Measurements from ENCODE around the gene GADD45G.
A peak's percentile ranks its signal among the peaks of the same experiment; 100 is the strongest.

The GADD45G gene

GRCh38 chr9:89598363-89598713 is 6.5 kb upstream of the GADD45G start:
- TF ChIP-seq Cebpa-rat (IDR thresholded peaks at IDR 0.05), result no peak
- Histone ChIP-seq H3K4me1 (peaks cover under 1 to 3% (median 3%) of the 10 kb centered on the region in 10 experiments; a peak in 19 of 20 replicates), H4K20me1 (peaks cover 0 to under 1% (median 0%) of the 10 kb centered on the region in 11 experiments; a peak in 2 of 22 replicates), H3K36me3 (no peaks in the 10 kb centered on the region), H3K9me3 (replicated peaks in 1 of 11) (no peaks in the 10 kb centered on the region), H3K9ac (no peak overlapping the region), H3K27me3 (peaks cover 3 to 6% (median 4%) of the 10 kb centered on the region in 11 experiments), H3K4me3 (no peak overlapping the region), H3K27ac (no peak overlapping the region), H3K4me2 (no peak overlapping the region)

- Histone ChIP-seq H4K20me1 (peaks cover 0 to 7% (median 0%) of the 10 kb centered on the region in 11 experiments; a peak in 2 of 22 replicates), H3K4me1 (peaks cover 7 to 9% (median 9%) of the 10 kb centered on the region in 10 experiments; a peak in 19 of 20 replicates), H3K4me2 (no peak overlapping the region), H3K27me3 (peaks cover 9 to 12% (median 10%) of the 10 kb centered on the region in 11 experiments), H3K27ac (no peak overlapping the region), H3K9ac (no peak overlapping the region), H3K4me3 (no peak overlapping the region), H3K36me3 (no peaks in the 10 kb centered on the region), H3K9me3 (replicated peaks in 1 of 11) (no peaks in the 10 kb centered on the region)
- TF ChIP-seq Cebpa-rat (IDR thresholded peaks at IDR 0.05), result no peak
Observed at GRCh38 chr9:89598926-89599325, 5.9 kb upstream of the GADD45G start.

GRCh38 chr9:89600831-89601230 is 4.0 kb upstream of the GADD45G start:
- H3K4me2 ChIP-seq, result no peak overlapping the region
- no peaks in the 10 kb centered on the region for H3K9me3 ChIP-seq (replicated peaks in 1 of 11)
- H3K4me1 ChIP-seq, result peaks cover 16 to 28% (median 25%) of the 10 kb centered on the region in 10 experiments; a peak in 19 of 20 replicates
- peaks cover 0 to 14% (median 9%) of the 10 kb centered on the region in 11 experiments; a peak in 11 of 22 replicates for H4K20me1 ChIP-seq
- no peak overlapping the region for H3K4me3 ChIP-seq
- H3K9ac ChIP-seq, result no peak overlapping the region
- no peak overlapping the region for H3K27ac ChIP-seq
- H3K36me3 ChIP-seq, result no peaks in the 10 kb centered on the region
- peaks cover 14 to 31% (median 29%) of the 10 kb centered on the region in 11 experiments for H3K27me3 ChIP-seq
- TF ChIP-seq Cebpa-rat (IDR thresholded peaks at IDR 0.05), result no peak

- Histone ChIP-seq H3K4me1 (peaks cover 20 to 33% (median 30%) of the 10 kb centered on the region in 10 experiments), H3K9me3 (replicated peaks in 1 of 11) (no peaks in the 10 kb centered on the region), H4K20me1 (peaks cover 0 to 15% (median 13%) of the 10 kb centered on the region in 11 experiments; a peak in 11 of 22 replicates), H3K27ac (no peak overlapping the region), H3K4me2 (no peak overlapping the region), H3K4me3 (no peak overlapping the region), H3K27me3 (peaks cover 14 to 36% (median 33%) of the 10 kb centered on the region in 11 experiments), H3K9ac (no peak overlapping the region), H3K36me3 (no peaks in the 10 kb centered on the region)
- TF ChIP-seq Cebpa-rat (IDR thresholded peaks at IDR 0.05), result no peak
Observed at GRCh38 chr9:89601306-89601705, 3.5 kb upstream of the GADD45G start.

GRCh38 chr9:89601856-89602562 is 2.8 kb upstream of the GADD45G start:
- TF ChIP-seq Cebpa-rat (IDR thresholded peaks at IDR 0.05), result no peak
- Histone ChIP-seq H3K27ac (no peak overlapping the region), H4K20me1 (peaks cover 0 to 22% (median 13%) of the 10 kb centered on the region in 11 experiments; a peak in 11 of 22 replicates), H3K9me3 (replicated peaks in 1 of 11) (no peaks in the 10 kb centered on the region), H3K36me3 (no peaks in the 10 kb centered on the region), H3K27me3 (peaks cover 14 to 43% (median 36%) of the 10 kb centered on the region in 11 experiments), H3K4me1 (peaks cover 27 to 40% (median 37%) of the 10 kb centered on the region in 10 experiments), H3K4me3 (no peak overlapping the region), H3K4me2 (no peak overlapping the region), H3K9ac (no peak overlapping the region)

GRCh38 chr9:89602978-89603766 is 1.6 kb upstream of the GADD45G start:
- Histone ChIP-seq H3K4me3 (peak overlapping the region; percentile 64 to 78 (median 70)), H3K9ac (peak overlapping the region in 5 of 11 experiments; percentile 39 to 82 (median 60); a peak in 8 of 22 replicates), H3K4me2 (peak overlapping the region; percentile 97 to 100 (median 99)), H3K9me3 (replicated peaks in 1 of 11) (no peaks in the 10 kb centered on the region), H3K27me3 (peaks cover 24 to 49% (median 36%) of the 10 kb centered on the region in 11 experiments), H4K20me1 (peaks cover 0 to 26% (median 13%) of the 10 kb centered on the region in 11 experiments; a peak in 11 of 22 replicates), H3K4me1 (peaks cover 34 to 49% (median 45%) of the 10 kb centered on the region in 10 experiments), H3K27ac (peak overlapping the region in 1 of 11 experiments; percentile 7; a peak in 1 of 22 replicates), H3K36me3 (no peaks in the 10 kb centered on the region)
- no peak for TF ChIP-seq Cebpa-rat (IDR thresholded peaks at IDR 0.05)

GRCh38 chr9:89603767-89604665 is 796 bp upstream of the GADD45G start:
- Histone ChIP-seq H3K9ac (peak overlapping the region in 7 of 11 experiments; percentile 39 to 82 (median 52); a peak in 12 of 22 replicates), H3K9me3 (replicated peaks in 1 of 11) (no peaks in the 10 kb centered on the region), H3K27me3 (peaks cover 24 to 49% (median 36%) of the 10 kb centered on the region in 11 experiments), H3K27ac (peak overlapping the region in 1 of 11 experiments; percentile 7; a peak in 1 of 22 replicates), H3K4me3 (peak overlapping the region; percentile 64 to 78 (median 70)), H3K4me2 (peak overlapping the region; percentile 97 to 100 (median 99)), H4K20me1 (peaks cover 0 to 26% (median 13%) of the 10 kb centered on the region in 11 experiments; a peak in 11 of 22 replicates), H3K4me1 (peaks cover 34 to 49% (median 45%) of the 10 kb centered on the region in 10 experiments), H3K36me3 (no peaks in the 10 kb centered on the region)
- TF ChIP-seq Cebpa-rat (IDR thresholded peaks at IDR 0.05), result no peak

GRCh38 chr9:89605465-89606048 is 745 bp downstream of the GADD45G start:
- H4K20me1 ChIP-seq, result peaks cover 0 to 26% (median 13%) of the 10 kb centered on the region in 11 experiments; a peak in 11 of 22 replicates
- H3K9me3 ChIP-seq (replicated peaks in 1 of 11), result no peaks in the 10 kb centered on the region
- peak overlapping the region; percentile 64 to 78 (median 70) for H3K4me3 ChIP-seq
- H3K4me2 ChIP-seq, result peak overlapping the region; percentile 97 to 100 (median 99)
- H3K36me3 ChIP-seq, result no peaks in the 10 kb centered on the region
- peak overlapping the region; percentile 47 to 83 (median 73) for H3K9ac ChIP-seq
- H3K4me1 ChIP-seq, result peaks cover 34 to 49% (median 45%) of the 10 kb centered on the region in 10 experiments
- peaks cover 24 to 49% (median 36%) of the 10 kb centered on the region in 11 experiments for H3K27me3 ChIP-seq
- peak overlapping the region in 10 of 11 experiments; percentile 37 to 72 (median 62); a peak in 18 of 22 replicates for H3K27ac ChIP-seq
- no peak for TF ChIP-seq Cebpa-rat (IDR thresholded peaks at IDR 0.05)
